ENCODE results near the gene SNTB2. TPM values are rescaled to one million over a fixed set of nuclear protein-coding genes. Genes with fewer than 3 reads are reported as not detected.

The SNTB2 gene
- polyA plus RNA-seq, 1 experiment, result 50.5 TPM

GRCh38 chr16:69323415-69323814, 136.5 kb downstream of the SNTB2 start:
- Histone ChIP-seq H3K4me3 (ENCODE audit: low read depth, low read length) (no peak overlapping the region), H3K36me3 (ENCODE audit: control insufficient read depth, insufficient read depth, low read length) (peaks cover 49% of the 10 kb centered on the region), H3K27me3 (ENCODE audit: control insufficient read depth, insufficient read depth, low read length) (no peaks in the 10 kb centered on the region)
- no peak for DNase-seq (ENCODE audit: low read depth)
- POLR2A ChIA-PET, result no interaction called here
- CTCF ChIA-PET, result interaction anchor here (1.1 to 1.4 kb wide), 2 partner anchors 11 to 13 kb away, joined by 3 read pairs; no protein-coding TSS in a partner anchor
- no peak for TF ChIP-seq CTCF (IDR thresholded peaks at IDR 0.05; ENCODE audit: insufficient read depth, low read depth, low read length)

GRCh38 chr16:69324013-69324531, 137.1 kb downstream of the SNTB2 start:
- ChIA-PET POLR2A (no interaction called here), CTCF (interaction anchor here (1.1 kb wide), 1 partner anchor 13 kb away, joined by 3 read pairs; no protein-coding TSS in a partner anchor)
- peaks cover 45% of the 10 kb centered on the region for H3K36me3 ChIP-seq (ENCODE audit: control insufficient read depth, insufficient read depth, low read length)
- no peak overlapping the region for H3K4me3 ChIP-seq (ENCODE audit: low read depth, low read length)
- TF ChIP-seq CTCF (IDR thresholded peaks at IDR 0.05; ENCODE audit: insufficient read depth, low read depth, low read length), result no peak
- no peak for DNase-seq (ENCODE audit: low read depth)
- H3K27me3 ChIP-seq (ENCODE audit: control insufficient read depth, insufficient read depth, low read length), result no peaks in the 10 kb centered on the region

- H3K36me3 ChIP-seq (ENCODE audit: control insufficient read depth, insufficient read depth, low read length), result peaks cover 38% of the 10 kb centered on the region
- no peak overlapping the region for H3K4me3 ChIP-seq (ENCODE audit: low read depth, low read length)
- no peaks in the 10 kb centered on the region for H3K27me3 ChIP-seq (ENCODE audit: control insufficient read depth, insufficient read depth, low read length)
- CTCF ChIA-PET, result interaction anchor here (1.1 kb wide), 1 partner anchor 14 kb away, joined by 3 read pairs; no protein-coding TSS in a partner anchor
- TF ChIP-seq CTCF (IDR thresholded peaks at IDR 0.05; ENCODE audit: insufficient read depth, low read depth, low read length), result no peak
- POLR2A ChIA-PET, result no interaction called here
- DNase-seq (ENCODE audit: low read depth), result no peak
These were observed 137.8 kb downstream of the SNTB2 start for GRCh38 chr16:69324585-69325253.

- CTCF ChIA-PET, result interaction anchor here (1.1 kb wide), 1 partner anchor 13 kb away, joined by 5 read pairs; the partner anchor contains the start of genes COG8 and NIP7
- POLR2A ChIA-PET, result no interaction called here
- TF ChIP-seq CTCF (IDR thresholded peaks at IDR 0.05; ENCODE audit: insufficient read depth, low read depth, low read length), result no peak
- DNase-seq (ENCODE audit: low read depth), result no peak
- H3K27me3 ChIP-seq (ENCODE audit: control insufficient read depth, insufficient read depth, low read length), result no peaks in the 10 kb centered on the region
- peaks cover 28% of the 10 kb centered on the region for H3K36me3 ChIP-seq (ENCODE audit: control insufficient read depth, insufficient read depth, low read length)
- no peak overlapping the region for H3K4me3 ChIP-seq (ENCODE audit: low read depth, low read length)
These were observed 138.8 kb downstream of the SNTB2 start for GRCh38 chr16:69325784-69326171.

GRCh38 chr16:69326172-69326873, 139.4 kb downstream of the SNTB2 start:
- no peak for DNase-seq (ENCODE audit: low read depth)
- Histone ChIP-seq H3K36me3 (ENCODE audit: control insufficient read depth, insufficient read depth, low read length) (peaks cover 24% of the 10 kb centered on the region), H3K4me3 (ENCODE audit: low read depth, low read length) (no peak overlapping the region), H3K27me3 (ENCODE audit: control insufficient read depth, insufficient read depth, low read length) (no peaks in the 10 kb centered on the region)
- TF ChIP-seq CTCF (IDR thresholded peaks at IDR 0.05; ENCODE audit: insufficient read depth, low read depth, low read length), result no peak
- ChIA-PET CTCF (interaction anchor here (1.1 kb wide), 1 partner anchor 13 kb away, joined by 5 read pairs; the partner anchor contains the start of genes COG8 and NIP7), POLR2A (no interaction called here)
